Activated naive CD4-positive, alpha-beta T cell treated with anti-CD3 and anti-CD28 coated beads, Interleukin-2, amount 50 U/mL, for 16 hours (primary cell): ENCODE results near the gene KRT3.
"Not testable (repeated sequence)": the region's sequence is repeated elsewhere in the genome, so short reads cannot be mapped to it uniquely, and the experiment has no call there.

ENCODE experiments used
- DNase-seq: peaks from one replicate; pipeline ENCODE4 v3.0.0-alpha.2; 2020

Gene KRT3

GRCh38 chr12:52777566-52777965 is 18.4 kb downstream of the KRT3 start:
- no peak for DNase-seq

GRCh38 chr12:52776913-52777395 is 19.0 kb downstream of the KRT3 start, which contains the start of gene KRT76:
TSS of gene KRT76 (minus strand) at chr12:52777345. CDS start at chr12:52777291, 54 bp downstream.
- DNase-seq, result no peak

- DNase-seq, result no peak
Observed at GRCh38 chr12:52776435-52776834, 19.5 kb downstream of the KRT3 start.

- no peak for DNase-seq
Observed at GRCh38 chr12:52774629-52775250, 21.2 kb downstream of the KRT3 start.

GRCh38 chr12:52772772-52773171 is 23.1 kb downstream of the KRT3 start:
- no peak for DNase-seq

GRCh38 chr12:52772188-52772587 is 23.7 kb downstream of the KRT3 start:
- no peak for DNase-seq

- no peak for DNase-seq
Observed at GRCh38 chr12:52771505-52771904, 24.4 kb downstream of the KRT3 start.

- DNase-seq, result no peak
Observed at GRCh38 chr12:52771088-52771487, 24.8 kb downstream of the KRT3 start.

- DNase-seq, result no peak
Observed at GRCh38 chr12:52769946-52770345, 26.0 kb downstream of the KRT3 start.

- no peak for DNase-seq
Observed at GRCh38 chr12:52769354-52769753, 26.6 kb downstream of the KRT3 start.

GRCh38 chr12:52768479-52769200 is 27.3 kb downstream of the KRT3 start:
- no peak for DNase-seq

GRCh38 chr12:52767427-52767826 is 28.5 kb downstream of the KRT3 start:
- no peak for DNase-seq

GRCh38 chr12:52767020-52767379 is 28.9 kb downstream of the KRT3 start:
- no peak for DNase-seq

- DNase-seq, result no peak
Observed at GRCh38 chr12:52766351-52767019, 29.4 kb downstream of the KRT3 start.

GRCh38 chr12:52765702-52766101 is 30.2 kb downstream of the KRT3 start:
- DNase-seq, result no peak

GRCh38 chr12:52763991-52764390 is 31.9 kb downstream of the KRT3 start:
- no peak for DNase-seq

- DNase-seq, result no peak
Observed at GRCh38 chr12:52763036-52763659, 32.8 kb downstream of the KRT3 start.

- DNase-seq, result no peak
Observed at GRCh38 chr12:52761802-52762201, 34.1 kb downstream of the KRT3 start.

- not testable (repeated sequence) for DNase-seq
Observed at GRCh38 chr12:52761218-52761617, 34.7 kb downstream of the KRT3 start.

- no peak for DNase-seq
Observed at GRCh38 chr12:52760623-52761022, 35.3 kb downstream of the KRT3 start.

- DNase-seq, result no peak
Observed at GRCh38 chr12:52759695-52760094, 36.2 kb downstream of the KRT3 start.

- no peak for DNase-seq
Observed at GRCh38 chr12:52759218-52759617, 36.7 kb downstream of the KRT3 start.

GRCh38 chr12:52757449-52758176 is 38.3 kb downstream of the KRT3 start:
- DNase-seq, result no peak
